HG02938 (cell line): Measurements from ENCODE around the gene GNAS-AS1.

ENCODE experiments used
- ATAC-seq: cut with Tn5 transposase; IDR thresholded peaks from one replicate; pipeline ENCODE4 v1.9.1; 2021; ENCODE audit warnings: mild to moderate bottlenecking, moderate library complexity; ENCODE audit not compliant: unreplicated experiment

The GNAS-AS1 gene

DNA sequence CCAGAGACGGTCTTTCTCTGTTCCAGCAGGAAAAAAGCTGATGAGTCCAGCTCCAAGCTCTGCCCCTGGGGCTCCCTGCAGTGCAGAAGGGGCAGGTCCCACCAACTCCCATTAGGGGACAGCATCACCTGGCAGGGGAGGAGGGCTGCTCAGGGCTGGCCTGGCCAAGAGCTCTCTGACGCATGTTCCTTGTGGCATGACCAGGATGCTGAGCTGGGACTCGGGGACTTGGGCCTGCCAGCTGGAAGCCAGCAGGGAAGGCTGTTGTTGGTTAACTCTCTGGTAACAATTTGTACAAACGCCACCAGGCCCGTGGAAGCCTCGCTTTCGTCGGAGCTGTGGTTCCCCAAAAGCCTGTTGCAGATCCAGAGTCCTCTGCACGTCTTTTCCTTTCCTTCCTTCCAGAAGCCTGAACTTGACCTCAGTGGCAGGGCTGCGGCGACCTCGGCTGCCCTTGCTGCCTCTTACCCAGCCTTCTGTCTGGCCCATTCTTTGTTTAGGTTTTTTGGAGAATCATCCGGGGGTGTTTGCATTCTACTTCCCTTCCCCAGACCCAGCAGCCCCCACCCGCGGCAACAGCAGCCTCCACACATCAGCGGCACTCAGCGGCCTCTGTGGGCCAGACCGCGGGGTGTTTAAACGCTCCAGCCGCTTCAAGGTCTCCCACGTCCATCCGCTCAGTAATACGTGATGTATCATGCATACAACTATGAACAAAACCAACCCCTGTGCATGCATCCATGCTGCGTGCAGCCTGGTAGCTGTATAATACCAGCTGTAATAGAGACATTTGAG lies 63.3 kb downstream of the GNAS-AS1 start:
- no peak for ATAC-seq

- ATAC-seq = no peak
Measured at GRCh38 chr20:58784321-58785074, 66.2 kb downstream of the GNAS-AS1 start.

GRCh38 chr20:58783511-58784011 lies 67.1 kb downstream of the GNAS-AS1 start:
- no peak for ATAC-seq

DNA sequence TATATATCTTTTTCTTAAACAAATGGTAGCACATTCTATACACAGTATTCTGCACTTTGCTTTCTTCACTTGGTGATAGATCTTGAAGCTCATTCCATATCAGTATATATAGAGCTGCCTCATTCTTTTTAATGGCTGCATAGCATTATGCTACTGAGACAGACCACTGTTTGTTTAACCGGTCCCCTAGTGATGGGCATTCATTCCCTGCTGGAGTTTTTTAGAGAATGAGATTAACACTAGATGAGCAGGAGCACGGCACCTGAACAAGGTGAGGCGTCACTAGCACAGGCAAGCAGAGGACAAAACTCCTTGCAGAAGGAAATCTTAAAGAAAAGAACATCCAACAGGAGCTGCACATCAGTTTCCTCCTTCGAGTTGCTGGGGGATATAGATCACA lies 69.6 kb downstream of the GNAS-AS1 start:
- no peak for ATAC-seq

- ATAC-seq = no peak
Measured at GRCh38 chr20:58778760-58779159, 71.9 kb downstream of the GNAS-AS1 start.

GRCh38 chr20:58777657-58778056 lies 73.0 kb downstream of the GNAS-AS1 start:
- no peak for ATAC-seq

GRCh38 chr20:58776109-58776508 lies 74.6 kb downstream of the GNAS-AS1 start:
- ATAC-seq = no peak

DNA sequence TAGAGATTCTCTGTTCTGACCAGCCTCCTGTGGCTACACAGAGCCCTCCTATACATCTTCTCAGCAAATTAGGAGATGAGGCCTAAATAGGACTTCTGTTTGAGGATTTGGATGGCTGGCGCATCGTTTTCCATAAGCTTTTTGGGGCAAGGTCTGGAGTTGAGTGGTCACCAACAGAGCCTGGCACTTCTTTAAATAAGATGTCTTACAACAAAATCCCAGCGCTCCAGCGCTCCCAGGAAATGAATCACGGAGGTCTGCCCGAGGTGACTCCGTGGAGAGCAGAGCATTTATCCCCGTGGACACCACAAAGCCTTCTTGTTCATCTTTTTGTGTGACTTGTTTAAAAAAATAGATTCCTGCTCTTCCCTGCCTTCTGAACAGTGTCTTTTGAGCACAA lies 75.3 kb downstream of the GNAS-AS1 start:
- no peak for ATAC-seq

- ATAC-seq = no peak
Measured at GRCh38 chr20:58774667-58775263, 75.9 kb downstream of the GNAS-AS1 start.

DNA sequence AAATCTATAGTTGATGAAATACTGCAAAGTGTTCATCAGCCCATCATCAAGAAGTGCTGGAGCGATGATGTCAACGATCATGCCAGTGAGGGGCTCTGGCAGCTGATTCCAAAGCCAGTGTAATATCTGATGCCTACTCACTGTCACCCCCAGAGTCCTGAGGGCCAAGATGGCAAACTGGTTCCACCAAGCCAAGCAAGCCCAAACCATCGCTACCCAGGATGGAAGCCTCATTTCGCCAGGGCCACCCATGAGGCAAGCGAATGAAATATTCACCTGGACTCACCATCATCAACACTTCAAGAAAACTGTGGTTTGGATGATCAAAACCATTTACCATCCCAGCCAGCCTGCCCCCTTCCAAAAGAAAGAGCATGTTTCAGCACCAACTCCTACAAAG lies 76.5 kb downstream of the GNAS-AS1 start:
- ATAC-seq = no peak

DNA sequence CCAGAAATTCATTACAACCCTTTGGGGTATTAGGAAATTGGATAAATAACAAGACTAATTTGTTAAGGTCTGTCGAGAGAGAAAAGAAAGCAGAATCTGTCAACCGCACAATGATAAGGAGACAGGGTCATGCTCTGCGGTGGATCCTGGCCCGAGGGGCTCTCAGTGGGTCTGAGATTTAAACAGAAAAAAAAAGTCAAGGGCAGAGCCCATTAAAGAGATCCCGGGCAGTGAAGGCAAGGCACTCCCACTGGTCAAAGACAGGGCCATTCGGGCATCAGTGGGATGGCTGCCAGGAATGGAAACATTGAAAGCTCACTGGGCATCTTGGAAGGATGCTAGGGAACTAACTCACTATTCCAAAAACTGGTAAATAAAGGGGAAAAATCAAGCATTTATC lies 77.9 kb downstream of the GNAS-AS1 start:
- no peak for ATAC-seq
